ENCODE data around the gene TRNAU1AP. TPM values are rescaled to one million over a fixed set of nuclear protein-coding genes. Genes with fewer than 3 reads are reported as not detected.

Gene TRNAU1AP
- total and polyA plus RNA-seq, 2 of the 13 experiments (the other 11 are each of a cell fraction or from before 2014, with no cell fraction given): 29.0 to 42.9 TPM

DNA sequence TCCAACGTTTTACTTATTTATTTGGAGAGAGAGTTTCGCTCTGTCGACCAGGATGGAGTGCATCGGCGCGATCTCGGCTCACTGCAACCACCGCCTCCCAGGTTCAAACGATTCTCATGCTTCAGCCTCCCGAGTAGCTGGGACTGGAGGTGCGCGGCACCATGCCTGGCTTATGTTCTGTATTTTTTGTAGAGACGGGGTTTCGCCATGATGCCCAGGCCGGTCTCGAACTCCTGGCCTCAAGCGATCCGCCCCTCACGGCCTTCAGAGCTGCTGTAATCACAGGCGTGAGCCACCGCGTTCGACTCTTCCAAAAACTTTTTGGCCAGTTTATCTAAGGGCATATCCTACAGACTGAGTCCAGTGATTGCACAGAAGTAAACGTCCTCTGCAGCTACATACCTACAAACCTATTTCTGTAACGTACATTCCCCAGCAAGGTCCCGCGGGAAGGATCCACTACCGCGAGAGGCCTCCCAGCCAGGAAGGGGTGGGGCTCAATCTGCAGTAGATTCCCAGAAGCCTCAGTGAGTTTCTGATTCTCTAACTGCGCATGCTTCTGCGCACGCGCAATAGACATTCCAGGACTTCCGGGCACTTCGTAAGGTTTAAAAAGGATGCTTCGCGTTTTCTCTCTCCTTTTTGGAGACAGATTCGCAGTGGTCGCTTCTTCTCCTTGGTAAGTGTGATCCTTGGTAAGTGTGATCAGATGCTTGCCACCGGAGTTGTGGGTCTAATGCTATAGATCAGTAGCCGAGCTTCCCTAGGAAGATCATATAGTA, 47.3 kb upstream of the TRNAU1AP start, which contains the start of gene RCC1 (continued):
- peak; percentile 84 for TF ChIP-seq GATAD1 (CRISPR knock-in tag; IDR thresholded peaks at IDR 0.05)
- no peak for TF ChIP-seq DPF2 (CRISPR knock-in tag; IDR thresholded peaks at IDR 0.05; ENCODE audit: borderline replicate concordance, low read depth)
- TF ChIP-seq, protein P1, sequence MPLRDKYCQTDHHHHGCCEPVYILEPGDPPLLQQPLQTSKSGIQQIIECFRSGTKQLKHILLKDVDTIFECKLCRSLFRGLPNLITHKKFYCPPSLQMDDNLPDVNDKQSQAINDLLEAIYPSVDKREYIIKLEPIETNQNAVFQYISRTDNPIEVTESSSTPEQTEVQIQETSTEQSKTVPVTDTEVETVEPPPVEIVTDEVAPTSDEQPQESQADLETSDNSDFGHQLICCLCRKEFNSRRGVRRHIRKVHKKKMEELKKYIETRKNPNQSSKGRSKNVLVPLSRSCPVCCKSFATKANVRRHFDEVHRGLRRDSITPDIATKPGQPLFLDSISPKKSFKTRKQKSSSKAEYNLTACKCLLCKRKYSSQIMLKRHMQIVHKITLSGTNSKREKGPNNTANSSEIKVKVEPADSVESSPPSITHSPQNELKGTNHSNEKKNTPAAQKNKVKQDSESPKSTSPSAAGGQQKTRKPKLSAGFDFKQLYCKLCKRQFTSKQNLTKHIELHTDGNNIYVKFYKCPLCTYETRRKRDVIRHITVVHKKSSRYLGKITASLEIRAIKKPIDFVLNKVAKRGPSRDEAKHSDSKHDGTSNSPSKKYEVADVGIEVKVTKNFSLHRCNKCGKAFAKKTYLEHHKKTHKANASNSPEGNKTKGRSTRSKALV (CRISPR knock-in tag; IDR thresholded peaks at IDR 0.05): no peak
- TF ChIP-seq, protein P2, sequence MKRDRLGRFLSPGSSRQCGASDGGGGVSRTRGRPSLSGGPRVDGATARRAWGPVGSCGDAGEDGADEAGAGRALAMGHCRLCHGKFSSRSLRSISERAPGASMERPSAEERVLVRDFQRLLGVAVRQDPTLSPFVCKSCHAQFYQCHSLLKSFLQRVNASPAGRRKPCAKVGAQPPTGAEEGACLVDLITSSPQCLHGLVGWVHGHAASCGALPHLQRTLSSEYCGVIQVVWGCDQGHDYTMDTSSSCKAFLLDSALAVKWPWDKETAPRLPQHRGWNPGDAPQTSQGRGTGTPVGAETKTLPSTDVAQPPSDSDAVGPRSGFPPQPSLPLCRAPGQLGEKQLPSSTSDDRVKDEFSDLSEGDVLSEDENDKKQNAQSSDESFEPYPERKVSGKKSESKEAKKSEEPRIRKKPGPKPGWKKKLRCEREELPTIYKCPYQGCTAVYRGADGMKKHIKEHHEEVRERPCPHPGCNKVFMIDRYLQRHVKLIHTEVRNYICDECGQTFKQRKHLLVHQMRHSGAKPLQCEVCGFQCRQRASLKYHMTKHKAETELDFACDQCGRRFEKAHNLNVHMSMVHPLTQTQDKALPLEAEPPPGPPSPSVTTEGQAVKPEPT (CRISPR knock-in tag; IDR thresholded peaks at IDR 0.05; ENCODE audit: low read depth): no peak
- TF ChIP-seq HES4 (CRISPR knock-in tag; IDR thresholded peaks at IDR 0.05; ENCODE audit: borderline replicate concordance): no peak
- TF ChIP-seq ZNF34 (CRISPR knock-in tag; IDR thresholded peaks at IDR 0.05; ENCODE audit: borderline replicate concordance): no peak
- TF ChIP-seq ZNF33A (CRISPR knock-in tag; IDR thresholded peaks at IDR 0.05; ENCODE audit: borderline replicate concordance): no peak
- TF ChIP-seq RBAK (CRISPR knock-in tag; IDR thresholded peaks at IDR 0.05): 0 out of 2 replicates have a peak, but pooled peaks have one; percentile 62
- no peak for TF ChIP-seq SOX5 (CRISPR knock-in tag; IDR thresholded peaks at IDR 0.05; ENCODE audit: borderline replicate concordance)
- TF ChIP-seq JUNB (CRISPR knock-in tag; IDR thresholded peaks at IDR 0.05; ENCODE audit: borderline replicate concordance): no peak
- TF ChIP-seq RBM39 (IDR thresholded peaks at IDR 0.05; ENCODE audit: low read depth, low read length, poor library complexity, severe bottlenecking): no peak
- no peak for TF ChIP-seq ZFYVE20 (CRISPR knock-in tag; IDR thresholded peaks at IDR 0.05; ENCODE audit: borderline replicate concordance, low read depth)
- TF ChIP-seq, protein P3, sequence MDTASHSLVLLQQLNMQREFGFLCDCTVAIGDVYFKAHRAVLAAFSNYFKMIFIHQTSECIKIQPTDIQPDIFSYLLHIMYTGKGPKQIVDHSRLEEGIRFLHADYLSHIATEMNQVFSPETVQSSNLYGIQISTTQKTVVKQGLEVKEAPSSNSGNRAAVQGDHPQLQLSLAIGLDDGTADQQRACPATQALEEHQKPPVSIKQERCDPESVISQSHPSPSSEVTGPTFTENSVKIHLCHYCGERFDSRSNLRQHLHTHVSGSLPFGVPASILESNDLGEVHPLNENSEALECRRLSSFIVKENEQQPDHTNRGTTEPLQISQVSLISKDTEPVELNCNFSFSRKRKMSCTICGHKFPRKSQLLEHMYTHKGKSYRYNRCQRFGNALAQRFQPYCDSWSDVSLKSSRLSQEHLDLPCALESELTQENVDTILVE (CRISPR knock-in tag; IDR thresholded peaks at IDR 0.05): peak; percentile 64
- TF ChIP-seq AGO1 (IDR thresholded peaks at IDR 0.05; ENCODE audit: low read depth, low read length, poor library complexity, severe bottlenecking): no peak
- TF ChIP-seq ARNT2 (CRISPR knock-in tag; IDR thresholded peaks at IDR 0.05; ENCODE audit: low read depth): peak; percentile 83; the same call in 1 of the 2 replicates
- TF ChIP-seq, protein P4, sequence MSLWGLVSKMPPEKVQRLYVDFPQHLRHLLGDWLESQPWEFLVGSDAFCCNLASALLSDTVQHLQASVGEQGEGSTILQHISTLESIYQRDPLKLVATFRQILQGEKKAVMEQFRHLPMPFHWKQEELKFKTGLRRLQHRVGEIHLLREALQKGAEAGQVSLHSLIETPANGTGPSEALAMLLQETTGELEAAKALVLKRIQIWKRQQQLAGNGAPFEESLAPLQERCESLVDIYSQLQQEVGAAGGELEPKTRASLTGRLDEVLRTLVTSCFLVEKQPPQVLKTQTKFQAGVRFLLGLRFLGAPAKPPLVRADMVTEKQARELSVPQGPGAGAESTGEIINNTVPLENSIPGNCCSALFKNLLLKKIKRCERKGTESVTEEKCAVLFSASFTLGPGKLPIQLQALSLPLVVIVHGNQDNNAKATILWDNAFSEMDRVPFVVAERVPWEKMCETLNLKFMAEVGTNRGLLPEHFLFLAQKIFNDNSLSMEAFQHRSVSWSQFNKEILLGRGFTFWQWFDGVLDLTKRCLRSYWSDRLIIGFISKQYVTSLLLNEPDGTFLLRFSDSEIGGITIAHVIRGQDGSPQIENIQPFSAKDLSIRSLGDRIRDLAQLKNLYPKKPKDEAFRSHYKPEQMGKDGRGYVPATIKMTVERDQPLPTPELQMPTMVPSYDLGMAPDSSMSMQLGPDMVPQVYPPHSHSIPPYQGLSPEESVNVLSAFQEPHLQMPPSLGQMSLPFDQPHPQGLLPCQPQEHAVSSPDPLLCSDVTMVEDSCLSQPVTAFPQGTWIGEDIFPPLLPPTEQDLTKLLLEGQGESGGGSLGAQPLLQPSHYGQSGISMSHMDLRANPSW (CRISPR knock-in tag; IDR thresholded peaks at IDR 0.05; ENCODE audit: borderline replicate concordance): no peak
- no peak for TF ChIP-seq FOXA1 (IDR thresholded peaks at IDR 0.05)
- no peak for TF ChIP-seq FOXA1 (CRISPR knock-in tag; IDR thresholded peaks at IDR 0.05)
- TF ChIP-seq ZSCAN30 (CRISPR knock-in tag; IDR thresholded peaks at IDR 0.05): no peak
- TF ChIP-seq, protein P5, sequence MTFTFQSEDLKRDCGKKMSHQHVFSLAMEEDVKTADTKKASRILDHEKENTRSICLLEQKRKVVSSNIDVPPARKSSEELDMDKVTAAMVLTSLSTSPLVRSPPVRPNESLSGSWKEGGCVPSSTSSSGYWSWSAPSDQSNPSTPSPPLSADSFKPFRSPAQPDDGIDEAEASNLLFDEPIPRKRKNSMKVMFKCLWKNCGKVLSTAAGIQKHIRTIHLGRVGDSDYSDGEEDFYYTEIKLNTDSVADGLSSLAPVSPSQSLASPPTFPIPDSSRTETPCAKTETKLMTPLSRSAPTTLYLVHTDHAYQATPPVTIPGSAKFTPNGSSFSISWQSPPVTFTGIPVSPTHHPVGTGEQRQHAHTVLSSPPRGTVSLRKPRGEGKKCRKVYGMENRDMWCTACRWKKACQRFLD (CRISPR knock-in tag; IDR thresholded peaks at IDR 0.05; ENCODE audit: borderline replicate concordance): no peak; the same call in 1 of the 2 replicates
